Lower leg skin (tissue), 4 donors: Measurements from ENCODE around the gene ITGA6. TPM values are rescaled to one million over a fixed set of nuclear protein-coding genes. Genes with fewer than 3 reads are reported as not detected.

ENCODE experiments used
- DNase-seq, 2 donors: peaks; one replicate each; pipeline ENCODE4 v3.0.0-alpha.2; 2019; ENCODE audit warnings: low spot score in 2 of 2
- H3K4me3 ChIP-seq: fragments of 200-600 bp; sonication (generic); 2 replicates; pipeline ENCODE4 v1.5.1; 2017; ENCODE audit warnings: mild to moderate bottlenecking, low read depth; ENCODE audit not compliant: poor library complexity, severe bottlenecking
- CTCF ChIP-seq, 3 donors: fragments of 450-650 bp; IDR thresholded peaks; one replicate each; pipeline ENCODE4 v1.5.1; 2016; ENCODE audit warnings: antibody characterized with exemption in 3 of 3, mild to moderate bottlenecking in 3 of 3, moderate library complexity in 2 of 3
- POLR2A ChIP-seq, 2 donors: fragments of 450-650 bp; IDR thresholded peaks; one replicate each; pipeline ENCODE4 v1.6.1; 2016 to 2017; ENCODE audit warnings: antibody characterized with exemption in 2 of 2, mild to moderate bottlenecking in 1 of 2, moderate library complexity in 1 of 2
- WGBS, 2 donors: methylation state at CpG; one replicate each; pipeline ENCODE4 v1.1.5; 2018; 5-methylcytosine and 5-hydroxymethylcytosine counted together
- intact Hi-C: fragments of 100-400 bp; cut with DNase I; formaldehyde crosslinking; loops from one replicate; pipeline ENCODE4 v1.15.0; 2023; ENCODE audit warnings: low total_unique reads
- total RNA-seq, 4 donors: library from RNA; depleted of rRNA; stranded (reverse); fragments of >200 nt; gene quantifications; one replicate each; pipeline ENCODE4 v1.1.0, GENCODE V29; 2016

The ITGA6 gene
- total RNA-seq, 4 donors from 2014 or later = 93.3 to 153 (median 128) TPM

- no peak overlapping the region for H3K4me3 ChIP-seq
- TF ChIP-seq CTCF (IDR thresholded peaks at IDR 0.05) = no peak
- TF ChIP-seq POLR2A (IDR thresholded peaks at IDR 0.05) = no peak
- no peak for DNase-seq
- intact Hi-C loops = no loop called here
- 29 to 45% methylated on average over 1 of the region's 1 CpG for WGBS, 2 donors
These were observed 18.3 kb upstream of the ITGA6 start for GRCh38 chr2:172409042-172409441.

GRCh38 chr2:172412984-172413492 lies 14.3 kb upstream of the ITGA6 start:
- no peak overlapping the region for H3K4me3 ChIP-seq
- no peak for DNase-seq
- WGBS, 2 donors = 62 to 77% methylated on average over 5 of the region's 5 CpGs
- intact Hi-C loops = no loop called here
- TF ChIP-seq POLR2A (IDR thresholded peaks at IDR 0.05) = no peak

- 55 to 67% methylated on average over 4 of the region's 4 CpGs for WGBS, 2 donors
- no peak overlapping the region for H3K4me3 ChIP-seq
- no peak for DNase-seq
- TF ChIP-seq POLR2A (IDR thresholded peaks at IDR 0.05) (no peak), CTCF (IDR thresholded peaks at IDR 0.05) (no peak)
- intact Hi-C loops = no loop called here
These were observed 12.1 kb upstream of the ITGA6 start for GRCh38 chr2:172415157-172415864.

- TF ChIP-seq POLR2A (IDR thresholded peaks at IDR 0.05) (no peak), CTCF (IDR thresholded peaks at IDR 0.05) (no peak)
- intact Hi-C loops = no loop called here
- no peak for DNase-seq
- 68 to 76% methylated on average over 1 of the region's 1 CpG for WGBS, 2 donors
- H3K4me3 ChIP-seq = no peak overlapping the region
These were observed 11.6 kb upstream of the ITGA6 start for GRCh38 chr2:172415865-172416183.

GRCh38 chr2:172416447-172417058 lies 10.8 kb upstream of the ITGA6 start:
- no peak for TF ChIP-seq POLR2A (IDR thresholded peaks at IDR 0.05)
- no peak for TF ChIP-seq CTCF (IDR thresholded peaks at IDR 0.05)
- intact Hi-C loops = no loop called here
- H3K4me3 ChIP-seq = no peak overlapping the region
- no peak for DNase-seq
- 94 to 100% methylated on average over 1 of the region's 1 CpG for WGBS, 2 donors

GRCh38 chr2:172420216-172420615 lies 7.2 kb upstream of the ITGA6 start:
- no peak for DNase-seq
- H3K4me3 ChIP-seq = no peak overlapping the region
- intact Hi-C loops = no loop called here

More at GRCh38 chr2:172420216-172420615, 7.2 kb upstream of the ITGA6 start:
- WGBS, 2 donors = 31 to 33% methylated on average over 3 of the region's 3 CpGs
- TF ChIP-seq POLR2A (IDR thresholded peaks at IDR 0.05) = no peak
- no peak for TF ChIP-seq CTCF (IDR thresholded peaks at IDR 0.05)
